IMR-90 (cell line): Measurements from ENCODE around the gene PRC1.

Source experiments
- BHLHE40 ChIP-seq: fragments of 150-350 bp; IDR thresholded peaks from 2 replicates; pipeline ENCODE4 v1.6.1; 2016; ENCODE audit warnings: mild to moderate bottlenecking, low read depth, low read length
- CEBPB ChIP-seq: IDR thresholded peaks from 2 replicates; pipeline ENCODE4 v1.6.1; 2012; ENCODE audit warnings: low read depth, low read length, improper control_type of control experiment
- CTCF ChIP-seq: conservative IDR thresholded peaks from 2 replicates; pipeline ENCODE4 v1.5.1; 2012; ENCODE audit warnings: mild to moderate bottlenecking, low read depth, low read length, improper control_type of control experiment
- FOS ChIP-seq: fragments of 150-350 bp; IDR thresholded peaks from 2 replicates; pipeline ENCODE4 v1.6.1; 2016; ENCODE audit warnings: low read depth, low read length
- MAFK ChIP-seq: IDR thresholded peaks from 2 replicates; pipeline ENCODE4 v1.6.1; 2012; ENCODE audit warnings: low read depth, low read length, improper control_type of control experiment
- POLR2A ChIP-seq: IDR thresholded peaks from 2 replicates; pipeline ENCODE4 v1.6.1; 2012; ENCODE audit warnings: mild to moderate bottlenecking, low read depth, low read length
- RAD21 ChIP-seq: IDR thresholded peaks from 2 replicates; pipeline ENCODE4 v1.6.1; 2012; ENCODE audit warnings: low read length, improper control_type of control experiment
- RCOR1 ChIP-seq: IDR thresholded peaks from 2 replicates; pipeline ENCODE4 v1.6.1; 2012; ENCODE audit warnings: mild to moderate bottlenecking, low read length, improper control_type of control experiment; ENCODE audit not compliant: insufficient replicate concordance
- RFX5 ChIP-seq: IDR thresholded peaks from 2 replicates; pipeline ENCODE4 v1.8.0; 2012; ENCODE audit warnings: low read depth, mild to moderate bottlenecking, low read length, moderate library complexity
- TF ChIP-seq, protein P1 (sequence below): fragments of 150-350 bp; IDR thresholded peaks from 2 replicates; pipeline ENCODE4 v1.6.1; 2017; ENCODE audit warnings: mild to moderate bottlenecking, antibody characterized with exemption, low read length, low read depth
- TF ChIP-seq, protein P2 (sequence below): fragments of 150-350 bp; IDR thresholded peaks from 2 replicates; pipeline ENCODE4 v1.6.1; 2016; ENCODE audit warnings: low read depth, mild to moderate bottlenecking, low read length, moderate library complexity, borderline replicate concordance

DNA sequence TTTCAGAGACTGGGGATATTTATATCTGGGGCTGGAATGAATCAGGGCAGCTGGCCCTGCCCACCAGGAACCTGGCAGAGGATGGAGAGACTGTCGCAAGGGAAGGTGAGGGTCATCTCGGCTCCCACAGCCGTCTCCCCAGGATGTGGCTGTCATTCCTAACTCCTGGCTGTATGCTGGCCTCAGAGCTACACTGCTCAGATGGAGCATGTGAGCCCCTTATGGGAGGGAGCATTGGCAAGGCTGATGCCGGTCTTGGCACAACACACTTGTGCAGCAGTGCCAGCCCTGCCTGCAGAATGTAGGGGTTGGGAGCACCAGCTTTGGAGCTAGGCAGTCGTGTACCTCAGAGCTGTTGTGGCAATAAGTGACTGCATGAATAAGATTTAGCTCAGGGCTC is 34.4 kb downstream of the PRC1 start:
- TF ChIP-seq CTCF: no peak
- TF ChIP-seq CEBPB: no peak
- no peak for TF ChIP-seq POLR2A
- TF ChIP-seq RAD21: no peak
- TF ChIP-seq, protein P1, sequence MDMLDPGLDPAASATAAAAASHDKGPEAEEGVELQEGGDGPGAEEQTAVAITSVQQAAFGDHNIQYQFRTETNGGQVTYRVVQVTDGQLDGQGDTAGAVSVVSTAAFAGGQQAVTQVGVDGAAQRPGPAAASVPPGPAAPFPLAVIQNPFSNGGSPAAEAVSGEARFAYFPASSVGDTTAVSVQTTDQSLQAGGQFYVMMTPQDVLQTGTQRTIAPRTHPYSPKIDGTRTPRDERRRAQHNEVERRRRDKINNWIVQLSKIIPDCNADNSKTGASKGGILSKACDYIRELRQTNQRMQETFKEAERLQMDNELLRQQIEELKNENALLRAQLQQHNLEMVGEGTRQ: no peak
- TF ChIP-seq RFX5: no peak
- TF ChIP-seq MAFK: no peak
- TF ChIP-seq, protein P2, sequence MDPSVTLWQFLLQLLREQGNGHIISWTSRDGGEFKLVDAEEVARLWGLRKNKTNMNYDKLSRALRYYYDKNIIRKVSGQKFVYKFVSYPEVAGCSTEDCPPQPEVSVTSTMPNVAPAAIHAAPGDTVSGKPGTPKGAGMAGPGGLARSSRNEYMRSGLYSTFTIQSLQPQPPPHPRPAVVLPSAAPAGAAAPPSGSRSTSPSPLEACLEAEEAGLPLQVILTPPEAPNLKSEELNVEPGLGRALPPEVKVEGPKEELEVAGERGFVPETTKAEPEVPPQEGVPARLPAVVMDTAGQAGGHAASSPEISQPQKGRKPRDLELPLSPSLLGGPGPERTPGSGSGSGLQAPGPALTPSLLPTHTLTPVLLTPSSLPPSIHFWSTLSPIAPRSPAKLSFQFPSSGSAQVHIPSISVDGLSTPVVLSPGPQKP: no peak
- TF ChIP-seq RCOR1: no peak
- no peak for TF ChIP-seq BHLHE40
- TF ChIP-seq FOS: no peak
